GM12875 (cell line): ENCODE measurements around the gene ZDHHC16.

Experiments
- H3K4me3 ChIP-seq: one replicate; pipeline ENCODE4 v1.5.1; 2011; ENCODE audit warnings: low read depth, low read length, control low read depth
- CTCF ChIP-seq: IDR thresholded peaks from 2 replicates; pipeline ENCODE4 v1.5.1; 2011; ENCODE audit warnings: low read depth, mild to moderate bottlenecking, control low read depth, inconsistent platforms, low read length, moderate library complexity, borderline replicate concordance; ENCODE audit not compliant: insufficient read depth

ZDHHC16 gene

GRCh38 chr10:97442277-97442676 lies 3.7 kb upstream of the ZDHHC16 start:
- no peak overlapping the region for H3K4me3 ChIP-seq
- no peak for TF ChIP-seq CTCF

- no peak overlapping the region for H3K4me3 ChIP-seq
- TF ChIP-seq CTCF: no peak
These were observed 1.8 kb upstream of the ZDHHC16 start for GRCh38 chr10:97444212-97444611.

GRCh38 chr10:97445357-97445721 lies 636 bp upstream of the ZDHHC16 start:
- peak overlapping the region; percentile 98 for H3K4me3 ChIP-seq
- TF ChIP-seq CTCF: no peak

GRCh38 chr10:97450828-97451227 lies 4.9 kb downstream of the ZDHHC16 start:
- H3K4me3 ChIP-seq: no peak overlapping the region
- TF ChIP-seq CTCF: no peak

GRCh38 chr10:97451605-97452004 lies 5.6 kb downstream of the ZDHHC16 start:
- H3K4me3 ChIP-seq: no peak overlapping the region
- TF ChIP-seq CTCF: no peak

- no peak for TF ChIP-seq CTCF
- H3K4me3 ChIP-seq: no peak overlapping the region
These were observed 6.4 kb downstream of the ZDHHC16 start for GRCh38 chr10:97452352-97452751.

GRCh38 chr10:97454330-97455036 lies 8.5 kb downstream of the ZDHHC16 start:
- TF ChIP-seq CTCF: no peak
- no peak overlapping the region for H3K4me3 ChIP-seq
